Fibroblast of skin of right quadriceps (primary cell): ENCODE measurements around the gene BNIPL.
A peak's percentile ranks its signal among the peaks of the same experiment; 100 is the strongest.

Experiments used
- DNase-seq: peaks from one replicate; pipeline ENCODE4 v3.0.0-alpha.2; 2013

The BNIPL gene

DNA sequence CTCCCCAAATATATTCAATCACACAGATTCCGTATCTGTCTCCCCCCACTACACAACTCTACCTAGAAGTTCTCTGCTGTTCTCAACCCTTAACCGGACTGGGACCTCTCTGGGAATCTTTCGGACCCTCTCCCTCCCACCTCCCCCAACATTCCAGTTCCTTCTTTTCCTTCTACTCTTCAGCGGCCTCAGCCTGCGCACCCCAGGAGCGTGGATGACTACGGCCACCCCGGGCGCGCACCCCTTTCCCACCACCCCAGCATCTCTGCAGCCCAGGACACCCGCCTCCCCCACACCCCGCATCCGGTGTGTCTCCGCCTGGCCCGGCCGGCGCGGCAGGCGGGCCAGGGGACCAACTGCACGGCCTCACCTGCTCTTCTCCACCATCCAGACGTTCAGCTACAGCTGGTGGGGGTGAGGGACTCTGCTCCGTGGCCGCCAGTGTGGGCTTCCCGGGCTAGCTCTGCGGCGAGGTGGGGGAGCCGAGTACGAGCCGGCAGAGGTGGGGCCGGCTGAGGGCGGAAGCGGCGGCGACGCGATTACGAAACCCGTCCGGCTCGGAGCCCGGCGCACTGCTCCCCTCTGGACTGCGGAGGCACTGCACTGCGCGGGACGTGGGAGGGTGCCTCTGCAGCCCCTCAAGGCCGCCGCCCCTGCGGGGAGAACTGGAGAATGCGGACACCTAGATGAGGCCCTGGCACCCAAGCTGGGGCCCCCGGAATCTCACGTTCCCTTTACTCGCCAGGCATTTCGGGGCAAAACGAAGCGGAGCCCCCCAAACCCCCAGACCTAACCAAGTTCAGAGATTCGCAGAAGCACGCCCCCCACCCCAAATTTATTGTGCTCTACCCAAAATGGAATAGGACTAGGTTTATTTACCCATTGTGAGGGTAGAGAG is 23.0 kb downstream of the BNIPL start, which contains the start of gene CDC42SE1:
Gene CDC42SE1 (minus strand): TSS at position 514 of the 898 bp plus-strand sequence. CDS start 3,892 bp downstream, outside the sequence.
- DNase-seq = peak; percentile 83

- peak; percentile 83 for DNase-seq
These were observed 23.7 kb downstream of the BNIPL start, which contains the start of gene MLLT11 for GRCh38 chr1:151060007-151060656. Gene MLLT11, plus strand, starts transcription at chr1:151060397. Its CDS starts 6,828 bp downstream, at chr1:151067225.

GRCh38 chr1:151060657-151061421 is 24.5 kb downstream of the BNIPL start:
- peak; percentile 35 for DNase-seq

DNA sequence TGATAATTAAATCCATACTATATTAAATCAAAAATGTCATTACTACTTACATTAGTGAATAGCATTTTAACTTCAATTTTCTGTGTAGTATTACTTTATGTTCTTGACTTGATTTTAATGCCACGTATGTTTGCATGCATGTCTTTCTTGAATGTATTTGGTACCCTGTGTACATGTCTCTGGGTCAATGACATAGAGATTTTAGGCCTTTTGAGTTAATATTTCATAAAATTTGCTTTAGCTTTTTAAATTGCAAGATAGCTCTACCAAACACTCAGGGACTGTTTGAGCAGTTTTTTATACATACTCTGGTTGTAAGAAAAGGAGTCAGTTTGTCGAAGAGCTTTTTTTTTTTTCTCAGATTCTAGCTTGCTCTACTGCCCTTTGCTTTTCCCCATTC is 25.3 kb downstream of the BNIPL start:
- DNase-seq = no peak

DNA sequence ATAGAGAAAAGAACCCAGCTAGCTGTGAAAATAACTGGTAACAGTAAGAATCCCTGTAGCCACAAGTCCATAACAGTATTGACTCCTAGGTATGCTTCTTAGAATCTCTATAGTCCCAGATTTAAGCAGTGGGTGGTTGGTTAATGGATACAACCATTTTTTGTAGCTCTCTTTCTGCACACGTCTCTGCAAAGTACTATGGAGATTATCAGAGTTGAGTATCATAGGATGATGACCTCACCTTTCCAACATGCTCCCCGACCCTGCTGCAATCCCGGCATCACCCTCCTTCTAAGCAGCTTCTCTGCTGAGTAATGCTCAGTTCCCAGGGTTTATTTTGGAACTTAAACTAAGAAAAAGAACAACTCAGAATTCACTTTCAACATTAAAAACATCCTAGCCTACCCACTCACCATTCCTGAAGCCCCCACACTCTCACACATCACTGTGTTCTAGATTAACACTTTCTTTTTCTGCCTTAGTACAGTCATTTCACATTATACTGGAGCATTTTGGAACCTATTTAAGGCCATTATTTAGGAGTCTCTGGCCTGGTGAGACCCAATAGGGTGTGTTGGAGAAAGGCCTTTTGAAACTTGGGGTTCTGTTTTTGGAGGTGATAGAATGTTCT is 26.5 kb downstream of the BNIPL start:
- peak; percentile 79 for DNase-seq

DNA sequence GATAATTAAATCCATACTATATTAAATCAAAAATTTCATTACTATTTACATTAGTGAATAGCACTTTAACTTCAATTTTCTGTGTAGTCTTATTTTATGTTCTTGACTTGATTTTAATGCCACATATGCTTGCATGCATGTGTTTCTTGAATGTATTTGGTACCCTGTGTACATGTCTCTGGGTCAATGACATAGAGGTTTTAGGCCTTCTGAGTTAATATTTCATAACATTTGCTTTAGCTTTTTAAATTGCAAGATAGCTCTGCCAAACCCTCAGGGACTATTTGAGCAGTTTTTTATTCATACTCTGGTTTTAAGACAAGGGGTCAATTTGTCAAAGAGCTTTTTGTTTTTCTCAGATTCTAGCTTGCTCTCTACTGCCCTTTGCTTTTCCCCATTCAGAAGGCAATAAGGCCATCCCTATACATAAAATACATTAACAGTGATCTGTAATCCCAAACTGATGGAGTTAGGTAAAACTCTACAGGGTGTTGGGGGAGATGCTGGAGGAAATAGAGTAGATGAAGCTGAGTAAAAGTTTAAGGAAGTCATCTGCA is 28.8 kb downstream of the BNIPL start:
- DNase-seq = no peak

DNA sequence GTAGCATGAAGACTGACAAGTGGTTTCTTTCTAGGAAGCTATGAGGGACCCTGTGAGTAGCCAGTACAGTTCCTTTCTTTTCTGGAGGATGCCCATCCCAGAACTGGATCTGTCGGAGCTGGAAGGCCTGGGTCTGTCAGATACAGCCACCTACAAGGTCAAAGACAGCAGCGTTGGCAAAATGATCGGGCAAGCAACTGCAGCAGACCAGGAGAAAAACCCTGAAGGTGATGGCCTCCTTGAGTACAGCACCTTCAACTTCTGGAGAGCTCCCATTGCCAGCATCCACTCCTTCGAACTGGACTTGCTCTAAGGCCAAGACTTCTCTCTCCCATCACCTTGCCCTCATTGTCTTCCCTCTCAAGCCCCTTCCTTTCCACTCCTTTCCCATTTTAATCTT is 30.8 kb downstream of the BNIPL start:
- DNase-seq = no peak

GRCh38 chr1:151069103-151069486 is 32.7 kb downstream of the BNIPL start:
- no peak for DNase-seq

DNA sequence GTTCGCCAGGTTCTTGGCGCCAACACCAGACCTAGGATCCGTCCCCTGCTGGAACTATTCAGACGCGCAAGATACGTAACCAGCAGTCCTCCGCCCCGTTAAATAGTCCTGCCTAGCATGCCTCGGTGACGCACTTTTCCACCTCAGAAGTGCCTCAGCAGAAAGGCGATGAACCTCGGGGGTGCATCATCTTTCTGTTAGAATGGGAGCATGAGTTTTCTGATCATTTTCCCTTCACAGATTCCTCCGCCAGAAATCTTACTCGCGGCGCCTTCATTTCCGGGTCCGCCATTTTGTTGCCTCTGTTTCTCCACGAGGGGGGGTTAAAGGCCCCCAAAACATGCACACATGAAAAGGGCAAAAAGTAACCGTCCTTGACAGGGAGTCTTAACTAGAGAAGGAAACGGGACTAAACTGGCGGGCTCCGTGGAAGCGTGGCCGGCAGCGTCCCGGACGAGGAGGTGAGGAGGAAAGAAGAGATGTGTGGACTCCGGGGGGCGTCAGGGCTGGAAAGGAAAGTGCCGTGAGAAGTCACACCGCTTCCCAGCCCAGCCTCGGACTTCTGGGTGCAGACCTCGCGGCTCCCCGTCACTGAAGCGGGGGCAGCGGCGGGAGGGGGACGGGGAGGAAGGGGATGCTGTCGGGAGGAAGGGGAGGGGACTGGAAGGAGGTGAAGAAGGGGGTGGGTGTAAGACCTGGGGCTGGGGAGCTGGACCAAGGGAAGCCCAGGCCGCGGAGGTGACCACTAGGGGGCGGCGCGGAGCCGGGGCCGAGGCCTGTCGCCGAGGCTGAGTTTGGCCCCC is 34.3 kb downstream of the BNIPL start, which contains the start of gene GABPB2:
Gene GABPB2 (plus strand): TSS at position 288 of the 803 bp plus-strand sequence. CDS start 17,429 bp downstream, outside the sequence.
- DNase-seq = peak; percentile 98

DNA sequence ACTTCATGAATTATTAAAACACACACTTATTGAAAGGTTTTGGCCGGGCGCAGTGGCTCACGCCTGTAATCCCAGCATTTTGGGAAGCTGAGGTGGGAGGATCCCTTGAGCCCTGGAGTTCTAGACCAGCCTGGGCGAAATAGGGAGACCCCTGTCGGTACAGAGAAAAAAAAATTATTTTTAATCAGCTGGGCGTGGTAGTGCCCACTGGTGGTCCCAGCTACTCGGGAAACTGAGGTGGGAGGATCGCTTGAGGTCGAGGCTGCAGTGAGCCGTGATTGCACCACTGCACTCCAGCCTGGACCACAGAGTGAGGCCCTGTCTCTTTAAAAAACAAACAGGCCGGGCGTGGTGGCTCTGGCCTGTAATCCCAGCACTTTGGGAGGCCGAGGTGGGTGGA is 35.8 kb downstream of the BNIPL start:
- DNase-seq = no peak

GRCh38 chr1:151085953-151086559 is 49.7 kb downstream of the BNIPL start:
- no peak for DNase-seq
